AG04449 (cell line): ENCODE data around the gene EMC7.
"Not testable (repeated sequence)": the region's sequence is repeated elsewhere in the genome, so short reads cannot be mapped to it uniquely, and the experiment has no call there.

ENCODE experiments used
- CTCF ChIA-PET: fragments of 350-600 bp; formaldehyde crosslinking; extraction: SDS; loops from one replicate; lab custom pipeline; 2021; ENCODE audit warnings: antibody characterized with exemption; lab: Yijun Ruan, JAX
- POLR2A ChIA-PET: fragments of 400-600, 350-600 bp; formaldehyde crosslinking; extraction: SDS; loops from one replicate; lab custom pipeline; 2020; ENCODE audit warnings: antibody characterized with exemption, inconsistent platforms; lab: Yijun Ruan, JAX
- DNase-seq: peaks from one replicate; pipeline ENCODE4 v3.0.0-alpha.2; 2010; ENCODE audit warnings: low read depth, low spot score
- H3K4me3 ChIP-seq: 2 replicates; pipeline ENCODE4 v1.5.1; 2011; ENCODE audit warnings: low read depth, mild to moderate bottlenecking, control low read depth, low read length
- CTCF ChIP-seq: IDR thresholded peaks from one replicate; pipeline ENCODE4 v1.5.1; 2011; ENCODE audit warnings: mild to moderate bottlenecking, moderate library complexity, low read length, control low read depth, inconsistent platforms; ENCODE audit not compliant: insufficient read depth; ENCODE audit errors: missing control alignments

EMC7 gene

GRCh38 chr15:34126522-34126921 is 24.9 kb upstream of the EMC7 start:
- TF ChIP-seq CTCF, result no peak
- ChIA-PET POLR2A (no interaction called here), CTCF (interaction anchor here (1.6 to 2.4 kb wide), 2 partner anchors 10 to 16 kb away, joined by 3 to 12 read pairs; no protein-coding TSS in a partner anchor)
- no peak for DNase-seq
- no peak overlapping the region for H3K4me3 ChIP-seq

- DNase-seq, result no peak
- ChIA-PET POLR2A (no interaction called here), CTCF (interaction anchor here (0.7 to 2.4 kb wide), 3 partner anchors 14 to 15 kb away, joined by 4 to 12 read pairs (median 9); no protein-coding TSS in a partner anchor)
- TF ChIP-seq CTCF, result no peak
- H3K4me3 ChIP-seq, result no peak overlapping the region
These were observed 24.3 kb upstream of the EMC7 start for GRCh38 chr15:34125945-34126344.

GRCh38 chr15:34124651-34125050 is 23.0 kb upstream of the EMC7 start:
- DNase-seq, result no peak
- no peak for TF ChIP-seq CTCF
- ChIA-PET CTCF (interaction anchor here (1.0 to 2.4 kb wide), 3 partner anchors 8 to 14 kb away, joined by 3 to 9 read pairs (median 7); no protein-coding TSS in a partner anchor), POLR2A (no interaction called here)
- H3K4me3 ChIP-seq, result no peak overlapping the region

GRCh38 chr15:34122771-34123183 is 21.1 kb upstream of the EMC7 start:
- CTCF ChIA-PET, result interaction anchor here (1.0 to 2.4 kb wide), 3 partner anchors 8 to 87 kb away, joined by 3 to 10 read pairs (median 7); partner anchors contain the start of gene KATNBL1
- POLR2A ChIA-PET, result no interaction called here
- DNase-seq, result peak; percentile 69
- no peak overlapping the region for H3K4me3 ChIP-seq
- no peak for TF ChIP-seq CTCF

- CTCF ChIA-PET, result interaction anchor here (2.0 kb wide), 1 partner anchor 12 kb away, joined by 10 read pairs; no protein-coding TSS in a partner anchor
- not testable (repeated sequence) for H3K4me3 ChIP-seq, DNase-seq
- POLR2A ChIA-PET, result interaction anchor here (0.7 kb wide), 1 partner anchor 19 kb away, joined by 3 read pairs; no protein-coding TSS in a partner anchor
These were observed 20.1 kb upstream of the EMC7 start for GRCh38 chr15:34121786-34122185.

- POLR2A ChIA-PET, H3K4me3 ChIP-seq, DNase-seq: not testable (repeated sequence)
- CTCF ChIA-PET, result interaction anchor here (1.3 to 2.0 kb wide), 2 partner anchors 10 to 91 kb away, joined by 4 to 10 read pairs; no protein-coding TSS in a partner anchor
These were observed 18.8 kb upstream of the EMC7 start for GRCh38 chr15:34120420-34120819.

GRCh38 chr15:34119291-34119690 is 17.6 kb upstream of the EMC7 start:
- DNase-seq, result no peak

More at GRCh38 chr15:34119291-34119690, 17.6 kb upstream of the EMC7 start:
- H3K4me3 ChIP-seq, result no peak overlapping the region
- ChIA-PET CTCF (interaction anchor here (0.7 to 16.1 kb wide), 3 partner anchors 9 to 248 kb away, joined by 5 to 324 read pairs (median 8); partner anchors contain the start of genes KATNBL1 and LPCAT4), POLR2A (interaction anchor here (0.7 kb wide), 1 partner anchor 91 kb away, joined by 3 read pairs; the partner anchor contains the start of gene KATNBL1)
- no peak for TF ChIP-seq CTCF
